CD4-positive, alpha-beta T cell (primary cell): ENCODE data around the gene RET. TPM values are rescaled to one million over a fixed set of nuclear protein-coding genes. Genes with fewer than 3 reads are reported as not detected.

ENCODE experiments used
- ATAC-seq: fragments of 200-7000 bp; cut with Tn5 transposase; one replicate; pipeline ENCODE4 v1.10.0; 2022; ENCODE audit warnings: mild to moderate bottlenecking; ENCODE audit not compliant: poor library complexity
- CTCF ChIA-PET: fragments of 350-600 bp; sonication (Branson Sonifier 250); formaldehyde crosslinking; loops from one replicate; lab custom pipeline; 2021; ENCODE audit warnings: antibody characterized with exemption, inconsistent platforms; lab: Charles Lee
- POLR2A ChIA-PET: fragments of 350-600 bp; sonication (Branson Sonifier 250); formaldehyde crosslinking; loops from one replicate; lab custom pipeline; 2021; ENCODE audit warnings: antibody characterized with exemption, inconsistent platforms; lab: Charles Lee
- DNase-seq, 14 experiments: peaks; one replicate each; pipeline ENCODE4 v3.0.0-alpha.2; 2013 to 2020; ENCODE audit warnings: mixed read lengths in 2 of 14
- H3K27ac ChIP-seq, 2 donors: one replicate each; pipeline versions ENCODE4 v1.5.1 to v1.7.0; 2013; ENCODE audit warnings: low read length in 2 of 2, low read depth in 1 of 2, mild to moderate bottlenecking in 1 of 2
- H3K27me3 ChIP-seq, 2 experiments: 1 replicate in 1 of 2; 2 replicates in 1 of 2; pipeline versions ENCODE4 v1.6.1 to v1.7.0; 2013; ENCODE audit warnings: low read length in 2 of 2, control low read depth in 1 of 2, mild to moderate bottlenecking in 1 of 2, moderate library complexity in 1 of 2; ENCODE audit not compliant: insufficient read depth in 2 of 2, control insufficient read depth in 1 of 2
- H3K36me3 ChIP-seq: one replicate; pipeline ENCODE4 v1.6.1; 2013; ENCODE audit warnings: low read length, control low read depth; ENCODE audit not compliant: insufficient read depth
- H3K4me1 ChIP-seq: one replicate; pipeline ENCODE4 v1.6.1; 2013; ENCODE audit warnings: low read length, control low read depth; ENCODE audit not compliant: insufficient read depth
- H3K4me3 ChIP-seq: one replicate; pipeline ENCODE4 v1.5.1; 2013; ENCODE audit warnings: mild to moderate bottlenecking, low read length, moderate library complexity
- H3K9me3 ChIP-seq, 2 experiments: 1 replicate in 1 of 2; 2 replicates in 1 of 2; pipeline versions ENCODE4 v1.6.1 to v1.7.0; 2013; ENCODE audit warnings: low read length in 2 of 2, mild to moderate bottlenecking in 2 of 2, control low read depth in 1 of 2, moderate library complexity in 1 of 2; ENCODE audit not compliant: control insufficient read depth in 1 of 2, insufficient read depth in 1 of 2
- H3K27ac Mint-ChIP-seq: one replicate; pipeline ENCODE4 v1.8.0; 2020; ENCODE audit warnings: mixed read lengths
- H3K27me3 Mint-ChIP-seq: one replicate; pipeline ENCODE4 v1.8.0; 2021; ENCODE audit warnings: mixed read lengths
- H3K36me3 Mint-ChIP-seq: one replicate; pipeline ENCODE4 v1.8.0; 2021; ENCODE audit warnings: low read depth, mixed read lengths
- H3K4me1 Mint-ChIP-seq: one replicate; pipeline ENCODE4 v1.8.0; 2021; ENCODE audit warnings: low read depth, mixed read lengths
- H3K4me3 Mint-ChIP-seq: one replicate; pipeline ENCODE4 v1.8.0; 2020; ENCODE audit warnings: mild to moderate bottlenecking, mixed read lengths
- H3K9me3 Mint-ChIP-seq: one replicate; pipeline ENCODE4 v1.8.0; 2020; ENCODE audit warnings: mixed read lengths
- intact Hi-C, 2 experiments: fragments of 100-400 bp; cut with DNase I in 1 of 2; cut with micrococcal nuclease in 1 of 2; formaldehyde crosslinking; loops; one replicate each; pipeline versions ENCODE4 v1.15.1 to v1.9.0; 2023 to 2025; cut with DNase I, micrococcal nuclease
- total RNA-seq, 174 experiments: library from RNA in 2 of 174; stranded (reverse) in 2 of 174; gene quantifications; one replicate each; pipeline ENCODE4 v1.2.3 and lab custom pipeline; 2021 to 2026
- TF ChIP-seq, protein P1 (sequence below): fragments of 200-600 bp; IDR thresholded peaks from one replicate; pipeline ENCODE4 v1.8.0; 2022; ENCODE audit warnings: antibody characterized with exemption, mild to moderate bottlenecking

RET gene
- total RNA-seq, 2 experiments from 2014 or later = not detected

DNA sequence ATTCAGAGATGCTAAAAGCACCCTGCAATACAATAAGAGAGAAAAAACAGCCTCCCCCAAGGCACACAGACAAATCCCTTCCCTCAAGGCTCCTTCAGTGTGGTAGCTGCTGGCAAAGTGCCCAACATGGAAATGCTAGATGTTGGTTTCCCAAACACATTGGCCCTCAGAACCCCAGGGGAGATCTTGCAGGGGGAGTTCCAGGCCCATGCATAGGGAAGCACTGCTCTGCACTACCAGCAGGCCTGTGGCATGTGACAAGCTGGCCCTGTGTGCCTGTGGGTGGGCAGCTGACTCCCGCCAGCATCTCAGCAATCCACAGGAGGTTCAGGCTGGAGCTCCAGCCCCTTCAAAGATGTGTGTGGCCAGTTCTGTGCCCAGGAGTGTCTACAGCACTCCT, 44.6 kb downstream of the RET start:
- DNase-seq (peak in 3 of 14 experiments; percentile 28 to 47 (median 44)), ATAC-seq (no peak)
- POLR2A ChIA-PET = interaction anchor here (1.1 to 3.3 kb wide), 2 partner anchors 10 to 17 kb away, joined by 3 to 38 read pairs; partner anchors contain the start of gene CSGALNACT2
- no peaks in the 10 kb centered on the region for H3K9me3 Mint-ChIP-seq
- H3K4me3 Mint-ChIP-seq = no peak overlapping the region
- peak overlapping the region; percentile 50 for H3K27ac Mint-ChIP-seq
- TF ChIP-seq, protein P1, sequence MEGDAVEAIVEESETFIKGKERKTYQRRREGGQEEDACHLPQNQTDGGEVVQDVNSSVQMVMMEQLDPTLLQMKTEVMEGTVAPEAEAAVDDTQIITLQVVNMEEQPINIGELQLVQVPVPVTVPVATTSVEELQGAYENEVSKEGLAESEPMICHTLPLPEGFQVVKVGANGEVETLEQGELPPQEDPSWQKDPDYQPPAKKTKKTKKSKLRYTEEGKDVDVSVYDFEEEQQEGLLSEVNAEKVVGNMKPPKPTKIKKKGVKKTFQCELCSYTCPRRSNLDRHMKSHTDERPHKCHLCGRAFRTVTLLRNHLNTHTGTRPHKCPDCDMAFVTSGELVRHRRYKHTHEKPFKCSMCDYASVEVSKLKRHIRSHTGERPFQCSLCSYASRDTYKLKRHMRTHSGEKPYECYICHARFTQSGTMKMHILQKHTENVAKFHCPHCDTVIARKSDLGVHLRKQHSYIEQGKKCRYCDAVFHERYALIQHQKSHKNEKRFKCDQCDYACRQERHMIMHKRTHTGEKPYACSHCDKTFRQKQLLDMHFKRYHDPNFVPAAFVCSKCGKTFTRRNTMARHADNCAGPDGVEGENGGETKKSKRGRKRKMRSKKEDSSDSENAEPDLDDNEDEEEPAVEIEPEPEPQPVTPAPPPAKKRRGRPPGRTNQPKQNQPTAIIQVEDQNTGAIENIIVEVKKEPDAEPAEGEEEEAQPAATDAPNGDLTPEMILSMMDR = no peak
- Histone ChIP-seq H3K27ac (peak overlapping the region in 1 of 2 donors; percentile 50), H3K36me3 (no peaks in the 10 kb centered on the region), H3K4me3 (no peak overlapping the region), H3K27me3 (no peaks in the 10 kb centered on the region), H3K9me3 (no peaks in the 10 kb centered on the region), H3K4me1 (peaks cover 40% of the 10 kb centered on the region)
- CTCF ChIA-PET = interaction anchor here (1.0 kb wide), 1 partner anchor 80 kb away, joined by 3 read pairs; no protein-coding TSS in a partner anchor
- H3K27me3 Mint-ChIP-seq = no peaks in the 10 kb centered on the region
- H3K36me3 Mint-ChIP-seq = no peaks in the 10 kb centered on the region
- intact Hi-C loops = no loop called here
- peaks cover 22% of the 10 kb centered on the region for H3K4me1 Mint-ChIP-seq

DNA sequence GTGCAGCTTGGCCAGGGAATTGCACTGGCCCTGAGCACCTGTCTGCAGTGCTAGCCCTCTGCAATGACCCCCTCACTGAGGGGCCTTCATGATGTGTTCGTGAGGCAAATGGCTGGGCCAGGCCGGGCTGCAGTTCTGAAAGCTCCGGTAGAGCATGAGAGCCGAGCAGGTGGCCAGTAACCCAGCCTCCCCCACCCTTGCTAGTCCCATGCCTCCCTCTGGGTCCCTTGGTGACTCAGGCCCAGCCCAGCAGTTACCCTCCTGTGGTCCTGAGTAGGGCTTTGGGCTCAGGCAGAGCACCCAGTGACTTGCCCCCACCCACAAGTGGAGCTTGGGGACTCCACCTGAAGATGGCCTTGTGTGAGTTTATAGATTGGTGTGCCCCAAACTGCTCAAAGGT, 45.2 kb downstream of the RET start:
- intact Hi-C loops = no loop called here
- Mint-ChIP-seq H3K4me3 (no peak overlapping the region), H3K27me3 (no peaks in the 10 kb centered on the region), H3K9me3 (no peaks in the 10 kb centered on the region), H3K27ac (no peak overlapping the region), H3K36me3 (no peaks in the 10 kb centered on the region), H3K4me1 (peaks cover 27% of the 10 kb centered on the region)
- peak in 1 of 14 experiments; percentile 29 for DNase-seq
- Histone ChIP-seq H3K27ac (no peak overlapping the region), H3K36me3 (no peaks in the 10 kb centered on the region), H3K9me3 (no peaks in the 10 kb centered on the region), H3K27me3 (no peaks in the 10 kb centered on the region), H3K4me3 (no peak overlapping the region), H3K4me1 (peaks cover 46% of the 10 kb centered on the region)
- ChIA-PET CTCF (no interaction called here), POLR2A (interaction anchor here (3.3 kb wide), 1 partner anchor 17 kb away, joined by 38 read pairs; the partner anchor contains the start of gene CSGALNACT2)
- ATAC-seq = no peak
- TF ChIP-seq, protein P1 = no peak

DNA sequence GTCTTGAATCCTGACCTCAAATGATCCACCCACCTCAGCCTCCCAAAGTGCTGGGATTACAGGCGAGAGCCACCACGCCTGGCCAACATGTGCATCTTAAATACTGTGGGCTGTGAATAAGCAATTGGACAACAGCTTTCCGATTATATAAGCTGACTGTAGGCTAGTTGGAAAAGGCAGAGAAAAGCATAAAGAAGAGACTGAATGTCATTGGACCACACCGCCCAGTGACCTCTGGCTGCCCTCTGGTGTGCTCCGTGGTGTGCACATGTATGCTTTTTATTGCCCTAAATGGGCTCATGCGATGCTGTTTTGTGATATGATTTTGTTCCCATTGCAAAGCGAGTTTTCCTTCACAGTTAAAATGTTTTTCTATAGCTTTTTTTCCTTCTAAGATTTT, 46.0 kb downstream of the RET start:
- H3K27me3 Mint-ChIP-seq = no peaks in the 10 kb centered on the region
- H3K27ac Mint-ChIP-seq = no peak overlapping the region
- H3K9me3 ChIP-seq = no peaks in the 10 kb centered on the region
- DNase-seq (no peak), ATAC-seq (no peak)
- no peaks in the 10 kb centered on the region for H3K36me3 ChIP-seq
- H3K9me3 Mint-ChIP-seq = no peaks in the 10 kb centered on the region
- H3K4me3 Mint-ChIP-seq = no peak overlapping the region
- TF ChIP-seq, protein P1 = no peak
- ChIA-PET POLR2A (no interaction called here), CTCF (no interaction called here)
- H3K4me3 ChIP-seq = no peak overlapping the region
- no peak overlapping the region for H3K27ac ChIP-seq
- no peaks in the 10 kb centered on the region for H3K36me3 Mint-ChIP-seq
- intact Hi-C loops = no loop called here
- peaks cover 27% of the 10 kb centered on the region for H3K4me1 Mint-ChIP-seq
- no peaks in the 10 kb centered on the region for H3K27me3 ChIP-seq
- peaks cover 51% of the 10 kb centered on the region for H3K4me1 ChIP-seq
